ENCODE results near the gene ACTR3.
A peak's percentile ranks its signal among the peaks of the same experiment; 100 is the strongest.
"Not testable (repeated sequence)": the region's sequence is repeated elsewhere in the genome, so short reads cannot be mapped to it uniquely, and the experiment has no call there.

The ACTR3 gene
- total RNA-seq: 895 to 1,427 (median 1,152) reads per million in 18 experiments

DNA sequence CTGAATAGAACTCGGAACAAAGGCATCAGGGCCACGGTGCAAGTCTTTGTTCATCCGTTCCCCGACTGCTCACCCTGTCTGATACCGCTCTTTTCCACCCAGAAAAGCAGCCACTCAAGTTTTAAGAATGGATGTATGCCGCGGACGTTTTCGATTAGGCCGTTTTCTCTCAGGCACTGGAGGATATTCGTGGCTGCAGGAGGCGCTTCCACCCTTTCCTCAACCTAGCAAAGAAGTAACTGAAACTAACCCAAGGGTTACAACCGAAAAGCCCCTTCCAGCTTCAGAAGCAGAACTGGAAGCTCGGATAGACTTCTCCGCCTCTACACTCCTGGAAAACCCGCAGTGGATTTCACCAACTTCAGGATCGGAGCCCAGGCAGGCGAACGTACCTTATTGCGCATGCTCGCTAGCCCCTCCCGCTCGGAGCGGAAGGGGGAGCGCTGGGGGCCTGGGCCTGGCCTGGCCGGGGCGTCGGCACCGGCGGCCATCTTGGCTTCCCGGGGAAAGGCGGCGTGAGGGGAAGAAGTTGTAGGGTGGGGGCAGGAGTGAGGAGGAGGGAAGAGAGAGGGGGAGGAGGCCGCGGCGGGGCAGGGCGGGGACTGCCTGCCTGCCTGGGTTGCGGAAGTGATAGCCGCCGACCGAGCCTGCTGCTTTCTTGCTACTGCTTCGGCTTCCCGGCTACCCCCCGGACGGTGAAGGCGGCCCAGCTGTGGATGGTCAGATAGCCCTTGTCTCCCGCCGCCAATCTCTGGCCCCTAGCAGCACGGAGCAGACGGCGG is at the start of gene ACTR3:
TSS of gene ACTR3 (plus strand) at position 619 of the 782 bp plus-strand sequence. CDS start 191 bp downstream, outside the sequence.
- DNase-seq: peak; percentile 99 to 100

DNA sequence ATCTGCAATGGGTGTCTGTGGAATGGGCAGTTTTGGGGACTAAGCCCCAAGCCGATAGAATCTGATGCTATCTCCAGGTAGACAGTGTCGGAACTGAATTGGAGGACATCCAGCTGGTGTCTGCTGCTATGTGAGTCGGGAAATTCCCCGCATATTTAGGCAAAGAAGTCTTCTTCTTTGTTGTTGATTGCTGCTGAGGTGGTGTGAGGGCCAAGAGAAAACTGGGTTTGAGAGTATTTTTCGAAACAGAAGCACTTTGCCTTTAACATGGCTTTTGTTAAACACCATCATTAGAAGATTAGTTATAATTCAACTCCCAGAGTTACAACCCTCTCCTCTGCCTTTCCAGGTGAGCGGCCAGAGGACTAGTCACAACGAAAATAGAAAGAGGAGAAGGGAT is 49.4 kb upstream of the ACTR3 start:
- no peak for DNase-seq

DNA sequence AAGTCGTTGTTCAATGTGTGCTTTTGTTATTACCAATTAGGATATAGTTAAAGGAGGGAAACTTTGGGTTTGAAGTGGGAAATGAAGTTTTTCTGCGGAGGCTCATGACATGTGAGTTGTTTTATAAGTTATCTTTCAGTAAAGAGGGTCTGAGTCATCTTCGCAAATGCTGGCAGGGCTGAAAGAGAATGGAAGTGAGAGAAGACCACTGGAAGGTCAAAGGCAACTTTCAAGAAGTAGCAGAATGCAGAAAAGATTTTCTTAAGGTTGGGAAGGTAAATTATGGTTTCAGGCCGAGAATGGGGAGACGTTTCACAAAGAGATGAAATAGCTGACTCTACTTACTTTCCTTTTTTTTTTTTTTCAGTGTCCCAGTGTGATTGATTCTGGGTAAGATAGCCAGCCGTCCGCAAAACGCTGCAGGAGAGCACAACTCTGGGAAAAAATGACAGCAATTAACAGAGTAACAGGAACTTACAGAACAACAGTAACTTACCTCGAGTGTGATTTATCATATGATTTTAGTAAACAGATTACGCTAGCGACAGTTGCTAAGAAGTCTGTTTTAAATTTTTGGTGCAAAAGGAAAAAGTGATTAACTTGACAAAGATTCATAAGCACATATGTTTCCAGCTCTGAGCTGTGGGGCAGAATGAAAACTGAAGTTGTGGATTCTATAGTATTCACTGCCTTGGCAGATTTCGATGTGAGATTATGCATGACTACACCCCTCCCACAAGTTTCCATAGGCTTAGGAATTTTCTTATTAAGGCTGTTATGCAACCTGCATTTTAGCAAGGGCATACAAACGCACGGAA is 46.8 kb upstream of the ACTR3 start:
- no peak for DNase-seq

DNA sequence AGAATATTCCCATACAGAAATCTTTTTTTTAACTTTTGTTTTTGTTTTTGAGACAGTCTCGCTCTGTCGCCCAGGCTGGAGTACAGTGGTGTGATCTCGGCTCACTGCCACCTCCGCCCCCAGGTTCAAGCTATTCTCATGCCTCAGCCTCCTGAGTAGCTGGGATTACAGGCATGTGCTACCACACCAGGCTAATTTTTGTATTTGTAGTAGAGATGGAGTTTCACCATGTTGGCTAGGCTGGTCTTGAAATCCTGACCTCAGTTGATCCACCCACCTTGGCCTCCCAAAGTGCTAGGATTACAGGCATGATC is 46.2 kb upstream of the ACTR3 start:
- not testable (repeated sequence) for DNase-seq

DNA sequence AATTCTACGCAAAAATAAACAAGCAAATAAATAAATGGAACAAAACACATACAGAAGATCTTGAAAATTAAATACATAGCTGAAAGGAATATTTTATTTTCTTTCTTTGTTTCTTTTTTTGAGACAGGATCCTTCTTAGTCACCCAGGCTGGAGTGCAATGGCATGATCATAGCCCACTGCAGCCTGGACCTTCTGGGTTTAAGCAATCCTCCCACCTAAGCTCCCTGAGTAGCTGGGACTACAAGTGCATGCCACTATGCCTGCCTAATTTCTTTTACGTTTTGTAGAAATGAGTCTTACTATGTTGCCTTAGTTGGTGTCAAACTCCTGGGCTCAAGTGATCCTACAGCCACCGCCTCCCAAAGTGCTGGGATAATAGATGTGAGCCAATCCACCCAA is 44.6 kb upstream of the ACTR3 start:
- peak in 1 of 2 donors; percentile 42 for DNase-seq

DNA sequence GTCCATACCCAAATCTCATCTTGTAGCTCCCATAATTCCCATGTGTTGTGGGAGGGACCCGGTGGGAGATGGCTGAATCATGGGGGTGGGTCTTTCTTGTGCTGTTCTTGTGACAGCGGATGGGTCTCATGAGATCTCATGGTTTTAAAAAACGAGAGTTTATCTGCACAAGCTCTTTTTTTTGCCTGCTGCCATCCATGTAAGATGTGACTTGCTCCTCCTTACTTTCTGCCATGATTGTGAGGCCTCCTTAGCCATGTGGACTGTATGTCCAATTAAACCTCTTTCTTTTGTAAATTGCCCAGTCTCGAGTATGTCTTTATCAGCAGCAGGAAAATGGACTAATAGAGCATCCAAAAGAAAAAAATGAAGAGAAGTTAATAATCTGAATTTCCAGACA is 44.1 kb upstream of the ACTR3 start:
- DNase-seq: not testable (repeated sequence)

DNA sequence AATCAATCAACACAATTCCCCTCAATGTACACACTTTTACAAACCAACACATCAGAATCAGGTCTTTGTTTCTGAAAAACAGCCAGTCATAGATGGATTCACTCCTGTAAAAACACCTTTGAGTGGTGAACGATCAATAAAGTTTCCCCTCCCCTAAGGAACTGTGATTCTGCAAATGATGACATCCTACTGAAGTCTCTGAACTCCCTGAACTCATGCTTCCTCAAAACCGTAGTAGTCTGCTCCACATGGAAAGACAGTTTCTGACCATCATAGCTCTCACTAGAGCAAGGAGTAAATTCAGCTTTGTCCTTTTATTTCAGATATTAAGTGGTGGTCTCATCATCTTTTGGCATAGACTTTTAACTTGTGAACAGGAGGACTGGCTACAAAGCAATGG is 43.5 kb upstream of the ACTR3 start:
- DNase-seq: peak; percentile 33 to 51

DNA sequence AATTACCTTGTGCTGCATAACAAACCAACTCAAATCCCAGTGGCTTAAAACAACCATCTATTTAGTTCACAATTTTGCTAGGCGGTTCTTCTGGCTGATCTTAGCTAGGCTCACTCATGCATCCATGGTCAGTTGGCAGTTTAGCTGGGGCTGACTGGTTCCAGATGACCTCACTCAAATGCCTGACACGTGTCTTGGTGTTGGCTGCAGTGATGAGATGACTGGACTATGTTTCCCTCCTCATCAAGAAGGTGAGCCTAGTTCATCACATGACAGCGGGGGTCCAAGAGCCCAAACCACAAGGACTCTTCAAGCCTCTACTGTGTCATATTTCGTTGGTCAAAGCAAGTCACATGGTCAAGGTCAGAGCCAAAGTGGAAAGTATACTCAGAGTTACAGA is 42.7 kb upstream of the ACTR3 start:
- DNase-seq: peak in 1 of 2 donors; percentile 51

DNA sequence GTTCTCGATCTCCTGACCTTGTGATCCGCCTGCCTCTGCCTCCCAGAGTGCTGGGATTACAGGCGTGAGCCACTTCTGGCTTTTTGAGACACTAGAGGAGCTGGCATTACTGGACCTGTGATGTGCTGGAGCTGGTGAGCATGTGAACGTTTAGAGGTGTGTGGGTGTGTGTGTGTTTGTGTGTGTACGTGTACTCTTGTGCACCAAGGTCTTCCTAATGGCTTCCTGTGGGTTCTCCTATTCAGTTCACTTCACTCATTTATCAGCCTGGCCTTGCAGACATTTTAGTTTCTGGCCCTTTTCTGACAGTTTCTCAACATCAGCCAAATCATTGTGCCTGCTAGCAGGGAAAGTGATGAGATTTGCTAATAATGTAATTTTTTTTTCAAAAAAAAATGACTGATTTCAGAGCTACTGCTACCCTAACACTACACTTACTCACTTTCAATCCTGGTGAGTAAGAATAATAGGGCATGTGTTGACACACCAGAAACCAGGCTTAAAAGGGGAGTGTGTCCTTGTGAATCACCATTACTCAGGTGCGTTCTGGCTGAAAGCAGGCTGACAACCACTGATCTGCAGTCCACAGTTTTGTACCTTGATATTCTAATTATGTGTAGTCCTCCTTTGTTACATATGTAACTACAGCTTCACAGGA is 41.0 kb upstream of the ACTR3 start:
- no peak for DNase-seq

DNA sequence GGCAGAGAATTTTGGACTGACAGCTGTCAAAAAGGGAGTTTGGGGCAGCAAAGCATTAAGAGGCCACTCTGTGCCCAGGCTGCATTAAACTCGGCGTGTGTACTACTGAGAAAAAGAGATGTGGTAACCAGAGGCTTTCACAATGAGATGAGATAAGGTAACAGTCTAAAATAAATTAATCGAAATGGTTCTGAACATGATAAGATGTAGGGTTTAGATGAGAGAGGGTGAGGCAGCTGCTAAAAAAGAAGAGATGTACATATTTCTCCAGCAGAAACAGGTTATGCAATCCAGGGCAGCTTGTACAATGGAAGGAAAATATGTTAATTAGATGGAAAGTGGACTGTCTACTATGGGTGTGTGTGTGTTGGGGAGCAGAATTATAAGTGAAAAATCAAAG is 39.2 kb upstream of the ACTR3 start:
- no peak for DNase-seq

DNA sequence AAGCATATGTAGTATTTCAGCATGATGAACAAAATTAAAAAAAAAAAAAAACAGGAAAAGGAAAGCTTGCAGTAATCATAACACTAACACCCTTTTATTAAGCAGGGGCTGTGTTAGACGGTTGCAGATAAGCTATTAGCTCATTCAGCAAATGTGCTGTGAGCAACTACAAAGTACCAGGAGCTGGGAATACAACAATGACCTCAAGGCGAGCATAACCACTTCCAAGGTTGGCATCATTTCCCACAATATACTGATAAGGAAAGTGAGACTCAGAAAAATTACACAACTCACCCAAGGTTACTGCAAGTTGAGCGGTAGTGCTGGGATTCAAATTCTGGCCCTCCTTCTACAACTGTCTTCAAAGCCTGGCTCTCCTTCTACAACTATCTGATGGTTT is 38.2 kb upstream of the ACTR3 start:
- DNase-seq: no peak

DNA sequence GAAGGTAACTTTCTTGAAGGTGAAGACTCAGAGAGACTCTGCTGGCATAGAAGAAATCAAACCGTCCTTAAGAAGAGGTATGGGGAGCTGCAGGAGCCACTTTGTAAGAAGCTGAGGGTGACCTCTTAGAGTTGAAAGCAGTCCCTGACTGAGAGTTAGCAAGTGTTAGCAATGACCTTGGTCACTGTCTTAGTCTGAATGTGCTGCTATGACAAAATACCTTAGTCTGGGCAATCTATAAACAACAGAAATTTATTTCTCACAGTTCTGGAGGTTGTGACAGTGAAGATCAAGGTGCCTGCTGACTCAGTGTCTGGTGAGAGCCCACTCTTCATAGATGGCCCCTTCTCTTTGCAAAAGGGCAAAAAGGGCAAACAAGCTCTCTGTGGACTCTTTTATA is 35.7 kb upstream of the ACTR3 start:
- DNase-seq: no peak

DNA sequence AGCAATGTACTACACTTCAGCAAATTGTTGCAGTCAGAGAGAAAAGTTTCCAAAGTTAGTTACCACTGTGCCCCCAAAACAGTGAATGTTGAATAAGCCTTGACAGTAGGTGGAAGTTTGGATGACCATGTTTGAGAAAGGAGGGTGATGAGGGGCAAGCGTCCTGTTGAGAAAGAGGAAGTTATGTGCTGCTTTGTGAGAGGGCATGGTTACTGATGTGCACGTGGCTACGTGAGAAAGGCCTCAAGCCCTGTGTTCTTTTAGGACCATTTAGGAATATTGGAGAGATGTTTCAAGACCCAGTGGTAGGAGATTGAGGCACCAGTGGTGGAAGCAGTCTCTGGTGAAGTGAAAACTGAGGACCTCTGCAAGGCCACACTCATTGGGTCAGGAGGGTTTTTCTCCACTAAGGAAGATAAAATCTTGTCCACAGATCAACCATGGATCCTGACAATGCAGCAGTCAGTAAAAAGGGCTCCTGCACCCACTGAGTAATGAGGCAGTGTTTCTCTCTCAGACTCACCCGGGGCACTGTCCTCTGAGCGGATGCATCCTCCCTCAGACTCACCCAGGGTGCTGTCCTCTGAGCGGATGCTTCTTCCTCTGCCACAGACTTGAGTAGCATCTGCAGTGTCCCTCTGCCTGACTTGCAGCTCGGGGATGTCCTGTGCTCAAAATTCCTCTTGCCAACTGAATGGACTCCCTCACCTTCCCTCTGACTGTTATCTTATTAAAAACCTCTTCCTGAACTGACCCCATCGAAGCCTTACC is 34.7 kb upstream of the ACTR3 start:
- DNase-seq: peak; percentile 51 to 58

DNA sequence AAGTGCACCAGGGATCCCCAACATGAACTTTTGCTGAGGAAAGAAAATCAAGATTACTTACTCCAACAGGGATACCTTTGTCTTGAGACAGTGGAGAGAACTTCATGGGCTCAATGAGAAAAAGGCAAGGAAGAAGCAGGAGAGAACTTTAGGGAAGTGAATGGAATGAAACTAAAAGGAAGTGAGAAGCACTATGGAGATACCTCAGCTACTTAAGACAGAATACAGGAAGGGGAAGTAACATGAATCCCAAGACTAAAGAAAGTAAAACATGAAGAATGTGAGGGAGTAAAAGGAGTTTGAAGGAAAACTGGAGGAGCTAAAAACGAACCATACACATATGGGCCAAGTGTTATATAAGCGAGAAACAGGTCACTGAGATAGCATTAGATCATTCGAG is 32.4 kb upstream of the ACTR3 start:
- DNase-seq: peak; percentile 48 to 75

DNA sequence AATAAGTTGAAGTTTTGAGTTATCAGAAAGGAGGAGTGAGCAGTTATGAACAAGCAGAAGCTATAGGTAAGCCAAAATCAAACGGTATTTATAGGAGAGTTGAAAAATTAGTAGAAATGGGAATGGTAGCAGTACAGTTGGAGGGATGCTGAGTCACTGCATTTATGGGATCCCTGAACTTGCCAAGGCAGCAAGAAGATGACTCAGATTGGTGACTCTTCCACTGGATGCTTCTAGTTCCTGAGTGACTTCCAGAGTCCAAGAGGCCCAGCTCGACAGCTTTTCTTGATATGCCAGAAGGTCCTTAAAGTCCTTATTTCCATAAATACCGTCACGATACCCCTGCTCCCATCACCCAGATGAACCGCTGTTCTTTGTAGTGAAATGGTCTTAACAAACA is 31.1 kb upstream of the ACTR3 start:
- DNase-seq: peak; percentile 65 to 90

DNA sequence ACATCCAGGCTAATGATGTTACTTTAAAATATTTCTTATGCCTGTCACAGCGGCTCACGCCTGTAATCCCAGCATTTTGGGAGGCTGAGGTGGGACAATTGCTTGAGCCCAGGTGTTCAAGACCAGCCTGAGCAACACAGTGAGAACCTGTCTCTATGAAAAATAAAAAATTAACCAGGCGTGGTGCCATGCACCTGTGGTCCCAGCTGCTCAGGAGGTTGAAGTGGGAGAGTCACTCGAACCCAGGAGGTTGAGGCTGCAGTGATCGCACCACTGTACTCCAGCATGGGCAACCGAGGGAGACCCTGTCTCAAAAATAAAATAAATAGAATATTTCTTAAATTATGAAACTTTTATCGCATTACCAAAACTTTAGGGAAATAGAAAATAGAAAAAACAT is 28.1 kb upstream of the ACTR3 start:
- no peak for DNase-seq

DNA sequence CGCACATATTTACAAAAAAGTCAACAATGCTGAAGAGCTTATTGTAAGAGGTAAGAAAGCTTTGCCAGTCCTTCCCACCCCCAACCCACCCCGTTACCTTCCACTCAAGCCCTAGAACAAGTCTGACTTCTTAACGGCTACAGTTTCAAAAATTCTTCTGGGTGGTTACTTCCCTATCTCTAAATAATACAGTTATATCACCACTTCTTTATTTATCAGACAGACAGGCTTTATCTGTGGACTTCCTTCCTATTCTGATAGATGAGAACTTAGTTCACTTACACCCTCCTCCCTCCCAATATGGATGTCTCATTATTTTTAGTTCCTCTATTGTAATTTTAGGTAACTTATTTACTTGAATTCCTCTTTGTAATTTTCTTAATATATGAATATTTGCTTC is 26.7 kb upstream of the ACTR3 start:
- peak; percentile 47 to 90 for DNase-seq

DNA sequence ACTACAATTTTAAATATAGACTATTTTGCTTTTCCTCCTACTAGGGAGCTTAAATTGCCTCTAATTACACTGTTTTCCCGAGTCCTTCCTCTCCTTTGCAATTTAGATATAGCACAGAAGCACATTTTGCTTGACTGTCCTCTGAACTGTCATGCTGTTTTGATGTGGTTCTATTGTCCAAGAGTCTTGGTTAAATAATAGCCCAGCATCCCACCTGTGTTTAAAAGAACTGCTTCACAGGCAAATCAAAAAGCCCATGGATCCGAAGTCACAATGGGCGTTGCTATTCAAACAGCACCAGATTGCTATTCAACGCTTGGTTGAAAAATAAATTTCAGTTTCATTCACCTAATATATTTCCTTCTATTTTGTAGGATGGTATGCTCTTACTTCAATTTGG is 22.3 kb upstream of the ACTR3 start:
- no peak for DNase-seq

DNA sequence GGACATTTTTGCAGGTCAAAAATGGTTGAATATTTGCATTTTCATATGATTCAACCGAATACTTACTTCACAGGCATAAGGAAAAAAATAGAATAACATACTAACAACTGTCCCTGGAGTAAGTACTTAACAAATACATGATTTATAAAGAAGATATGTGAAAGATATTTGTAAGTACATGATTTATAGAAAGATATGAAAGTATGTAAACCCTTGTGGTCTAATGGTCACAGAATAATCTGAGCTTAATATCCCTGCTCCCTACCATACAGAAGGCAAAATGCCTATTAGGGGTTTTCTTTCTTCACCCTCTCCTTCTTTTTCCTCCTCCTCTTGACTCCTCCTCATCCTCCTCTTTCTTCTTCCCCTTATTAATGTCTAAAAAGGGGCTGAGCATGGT is 20.6 kb upstream of the ACTR3 start:
- DNase-seq: no peak

DNA sequence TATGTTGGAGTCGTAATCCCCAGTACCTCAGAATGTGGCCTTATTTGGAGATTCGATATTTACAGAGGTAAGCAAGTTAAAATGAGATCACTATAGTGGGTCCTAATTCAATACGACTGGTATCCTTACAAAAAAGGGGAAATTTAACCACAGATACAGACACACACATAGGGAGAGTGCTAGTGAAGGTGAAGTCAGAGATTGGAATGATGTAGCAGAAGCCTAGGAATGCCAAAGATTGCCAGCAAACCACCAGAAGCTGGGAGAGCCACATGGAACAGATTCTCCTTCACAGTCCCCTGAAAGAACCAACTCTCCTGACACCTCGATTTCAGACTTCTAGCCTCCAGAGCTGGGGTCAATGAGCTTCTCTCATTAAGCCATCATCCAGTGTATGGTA is 17.7 kb upstream of the ACTR3 start:
- no peak for DNase-seq

DNA sequence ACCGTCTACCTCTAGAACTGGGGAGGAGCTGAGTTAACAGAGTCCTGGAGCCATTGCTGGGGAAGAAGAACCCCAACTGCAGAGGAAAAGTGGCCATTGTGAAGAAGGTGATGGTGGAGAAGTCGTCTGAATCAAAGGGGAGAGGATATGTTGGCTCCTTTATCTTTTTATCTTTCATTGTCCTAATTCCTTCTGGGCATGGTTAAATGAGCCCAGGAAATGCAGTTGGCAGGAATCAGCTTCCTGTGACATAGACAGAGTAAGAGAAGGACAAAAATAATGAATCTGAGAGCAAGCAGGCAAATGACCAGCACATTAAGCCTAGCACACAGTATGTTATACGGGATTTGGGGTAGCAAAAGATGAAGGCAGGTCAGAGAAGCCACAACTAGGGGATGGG is 16.0 kb upstream of the ACTR3 start:
- no peak for DNase-seq

DNA sequence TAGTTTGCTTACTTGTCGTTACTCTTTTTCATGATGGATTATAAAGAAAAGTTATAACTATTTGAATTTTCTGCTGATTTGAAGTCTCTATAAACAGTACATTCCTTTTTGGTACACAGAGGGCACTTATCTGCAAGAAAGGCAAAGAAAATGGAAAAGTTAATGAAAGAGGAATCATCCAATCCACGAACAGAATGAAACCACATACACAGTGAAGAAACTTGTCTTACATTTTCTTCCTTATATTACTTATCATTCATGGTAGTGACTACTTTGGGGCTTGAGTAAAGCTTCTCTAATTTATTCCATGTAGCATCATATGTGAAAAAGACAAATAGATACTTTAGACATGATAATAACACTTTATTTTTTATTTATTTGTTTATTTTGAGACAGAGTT is 14.8 kb upstream of the ACTR3 start:
- peak in 1 of 2 donors; percentile 64 for DNase-seq

Measured in inflammatory macrophage (primary cell).